Lower leg skin (tissue), 4 donors: ENCODE results near the gene CCDC78. TPM values are rescaled to one million over a fixed set of nuclear protein-coding genes. Genes with fewer than 3 reads are reported as not detected.

ENCODE experiments used
- DNase-seq, 2 donors: peaks; one replicate each; pipeline ENCODE4 v3.0.0-alpha.2; 2019; ENCODE audit warnings: low spot score in 2 of 2
- H3K4me3 ChIP-seq: fragments of 200-600 bp; sonication (generic); 2 replicates; pipeline ENCODE4 v1.5.1; 2017; ENCODE audit warnings: mild to moderate bottlenecking, low read depth; ENCODE audit not compliant: poor library complexity, severe bottlenecking
- CTCF ChIP-seq, 3 donors: fragments of 450-650 bp; IDR thresholded peaks; one replicate each; pipeline ENCODE4 v1.5.1; 2016; ENCODE audit warnings: antibody characterized with exemption in 3 of 3, mild to moderate bottlenecking in 3 of 3, moderate library complexity in 2 of 3
- POLR2A ChIP-seq, 2 donors: fragments of 450-650 bp; IDR thresholded peaks; one replicate each; pipeline ENCODE4 v1.6.1; 2016 to 2017; ENCODE audit warnings: antibody characterized with exemption in 2 of 2, mild to moderate bottlenecking in 1 of 2, moderate library complexity in 1 of 2
- WGBS, 2 donors: methylation state at CpG; one replicate each; pipeline ENCODE4 v1.1.5; 2018; 5-methylcytosine and 5-hydroxymethylcytosine counted together
- intact Hi-C: fragments of 100-400 bp; cut with DNase I; formaldehyde crosslinking; loops from one replicate; pipeline ENCODE4 v1.15.0; 2023; ENCODE audit warnings: low total_unique reads
- total RNA-seq, 4 donors: library from RNA; depleted of rRNA; stranded (reverse); fragments of >200 nt; gene quantifications; one replicate each; pipeline ENCODE4 v1.1.0, GENCODE V29; 2016

The CCDC78 gene
- total RNA-seq, 4 donors from 2014 or later = 0.52 to 0.55 TPM; not detected in 2

GRCh38 chr16:720990-721764, 5.1 kb downstream of the CCDC78 start, which contains the start of gene ANTKMT:
TSS of gene ANTKMT (plus strand) at chr16:721146. CDS start at chr16:721275, 129 bp downstream.
- DNase-seq = peak in 1 of 2 donors; percentile 93
- TF ChIP-seq CTCF (IDR thresholded peaks at IDR 0.05) (no peak), POLR2A (IDR thresholded peaks at IDR 0.05) (no peak)
- peak within 1 kb of the TSS; percentile 37 for H3K4me3 ChIP-seq
- intact Hi-C loops = no loop called here
- 0 to 19% methylated on average over 10 to 31 of the region's 106 CpGs for WGBS, 2 donors

GRCh38 chr16:720447-720989, 5.7 kb downstream of the CCDC78 start:
- intact Hi-C loops = no loop called here
- no peak for DNase-seq
- 0 to 1% methylated on average over 23 to 30 of the region's 38 CpGs for WGBS, 2 donors
- TF ChIP-seq CTCF (IDR thresholded peaks at IDR 0.05) = no peak
- TF ChIP-seq POLR2A (IDR thresholded peaks at IDR 0.05) = no peak
- peak overlapping the region; percentile 37 for H3K4me3 ChIP-seq

- intact Hi-C loops = loop anchor here (10.0 kb wide), 1 partner anchor 375 kb away; the partner anchor contains the start of gene C1QTNF8
- 10% methylated on average over 14 to 16 of the region's 16 CpGs for WGBS, 2 donors
- no peak overlapping the region for H3K4me3 ChIP-seq
- no peak for DNase-seq
- no peak for TF ChIP-seq POLR2A (IDR thresholded peaks at IDR 0.05)
- no peak for TF ChIP-seq CTCF (IDR thresholded peaks at IDR 0.05)
These were observed 6.3 kb downstream of the CCDC78 start for GRCh38 chr16:719815-720446.

- no peak overlapping the region for H3K4me3 ChIP-seq
- no peak for TF ChIP-seq POLR2A (IDR thresholded peaks at IDR 0.05)
- no peak for TF ChIP-seq CTCF (IDR thresholded peaks at IDR 0.05)
- no peak for DNase-seq
- intact Hi-C loops = loop anchor here (10.0 kb wide), 1 partner anchor 376 kb away; the partner anchor contains the start of gene C1QTNF8
- 77 to 86% methylated on average over 6 of the region's 6 CpGs for WGBS, 2 donors
These were observed 7.3 kb downstream of the CCDC78 start for GRCh38 chr16:718922-719321.

GRCh38 chr16:718389-718788, 7.9 kb downstream of the CCDC78 start:
- no peak overlapping the region for H3K4me3 ChIP-seq
- no peak for DNase-seq
- WGBS, 2 donors = 89 to 90% methylated on average over 9 of the region's 9 CpGs
- intact Hi-C loops = loop anchor here (10.0 kb wide), 1 partner anchor 376 kb away; the partner anchor contains the start of gene C1QTNF8
- no peak for TF ChIP-seq POLR2A (IDR thresholded peaks at IDR 0.05)
